GM19025 (cell line): Measurements from ENCODE around the gene PDE1C.

Source experiments
- ATAC-seq: cut with Tn5 transposase; IDR thresholded peaks from one replicate; pipeline ENCODE4 v1.9.1; 2021; ENCODE audit warnings: mild to moderate bottlenecking, low read depth, moderate library complexity; ENCODE audit not compliant: unreplicated experiment

The PDE1C gene

DNA sequence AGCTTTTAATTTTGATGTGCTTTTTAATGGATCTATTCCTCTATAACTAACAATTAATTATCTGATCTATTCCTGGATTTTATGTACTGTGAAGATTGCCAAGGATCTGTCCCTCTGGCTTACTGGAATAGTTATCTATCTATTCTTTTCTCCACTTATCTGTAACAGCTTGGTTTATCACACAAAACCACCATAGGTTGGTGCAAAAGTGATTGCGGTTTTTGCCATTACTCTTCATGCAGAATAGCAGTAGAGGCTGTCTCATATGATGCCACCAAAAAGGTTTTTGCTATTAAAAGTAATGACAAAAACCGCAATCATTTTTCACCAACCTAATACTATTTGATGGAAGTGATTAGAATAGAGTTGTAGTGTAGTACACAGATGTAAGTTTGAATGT is 115.7 kb downstream of the PDE1C start:
- no peak for ATAC-seq

DNA sequence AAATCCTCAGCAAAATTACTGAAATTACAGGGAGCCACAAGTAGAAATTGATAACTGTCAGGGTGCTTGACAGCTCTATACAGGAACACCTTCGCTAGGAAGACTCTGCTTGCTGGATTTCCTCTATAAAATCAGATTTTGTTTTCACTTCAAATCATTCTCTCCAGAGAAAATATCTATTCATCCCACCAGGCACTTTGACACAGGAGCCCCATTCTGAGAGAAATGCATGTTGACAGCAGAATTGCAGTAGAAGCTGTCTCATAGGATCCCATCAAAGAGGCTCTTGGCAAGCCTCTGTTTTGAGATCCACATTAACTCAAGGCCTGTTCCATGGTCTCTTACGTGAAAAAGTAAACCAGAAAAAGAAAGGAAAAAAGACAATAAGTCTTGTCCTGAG is 116.8 kb downstream of the PDE1C start:
- no peak for ATAC-seq

DNA sequence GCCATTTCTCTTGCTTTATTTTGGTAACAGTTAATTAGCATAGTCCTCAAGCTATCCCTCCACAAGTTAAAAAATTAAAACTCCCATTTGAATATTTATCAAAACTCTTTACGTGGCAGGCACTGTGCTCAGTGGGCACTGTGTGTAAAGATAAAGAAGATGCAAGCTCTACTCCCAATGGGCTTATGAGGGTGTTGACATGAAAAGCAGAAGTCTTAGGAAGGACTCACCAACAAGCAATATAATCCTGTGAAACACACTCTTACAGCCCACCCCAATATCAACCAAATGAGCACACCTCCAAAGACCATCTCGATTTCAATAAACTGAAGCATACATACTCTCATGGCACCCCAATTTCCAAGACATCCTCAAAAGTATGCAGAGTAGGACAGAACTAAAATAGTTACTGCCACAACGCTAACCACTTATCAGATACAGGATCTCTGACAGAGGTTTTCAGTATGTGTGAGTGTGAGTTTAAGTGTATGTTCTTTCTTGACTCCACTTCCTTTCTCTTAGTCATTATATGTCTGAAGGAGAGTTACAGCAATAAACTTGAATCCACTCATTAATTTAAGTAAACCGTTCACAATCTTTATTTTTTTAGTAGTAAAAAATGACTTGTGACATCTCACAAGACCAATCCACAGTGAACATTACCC is 120.0 kb downstream of the PDE1C start:
- no peak for ATAC-seq

DNA sequence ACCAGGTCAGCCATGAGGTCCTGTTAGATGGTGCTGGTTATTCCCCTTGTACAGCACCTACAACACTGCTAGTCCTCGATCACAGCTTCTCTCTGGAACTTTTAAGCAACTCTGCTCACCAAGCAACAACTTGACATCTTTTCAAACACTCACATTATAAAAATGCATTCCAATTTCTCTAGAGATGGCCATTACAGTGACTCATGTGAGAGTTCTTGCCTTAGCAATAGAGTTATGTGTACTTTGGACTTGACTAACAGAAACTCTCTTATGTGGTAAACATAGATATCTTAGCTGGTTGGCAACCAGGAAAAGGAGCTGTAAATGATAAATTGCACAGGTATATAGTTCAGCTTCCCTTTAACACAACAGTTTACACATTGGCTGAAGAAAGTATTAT is 122.2 kb downstream of the PDE1C start:
- ATAC-seq = peak; percentile 68

DNA sequence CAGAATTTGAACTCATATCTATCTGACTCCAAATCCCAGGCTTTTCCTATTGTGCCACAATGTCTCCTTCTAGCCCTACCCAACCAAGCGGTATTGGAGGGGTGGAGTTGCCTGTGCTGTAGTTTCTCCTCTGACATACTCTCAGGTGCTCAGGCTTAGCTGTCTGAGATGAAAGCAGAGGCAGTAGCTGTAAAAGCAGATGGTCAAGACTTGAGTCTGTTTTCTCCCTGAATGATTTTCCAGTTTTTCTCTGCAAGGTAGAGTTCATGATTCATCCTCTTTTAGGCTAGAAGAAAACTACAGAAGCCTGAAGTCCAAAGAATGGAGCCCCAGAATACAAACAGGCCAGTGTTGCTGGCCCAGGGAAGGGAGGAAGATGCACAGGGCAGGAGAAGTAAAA is 130.0 kb downstream of the PDE1C start:
- no peak for ATAC-seq

DNA sequence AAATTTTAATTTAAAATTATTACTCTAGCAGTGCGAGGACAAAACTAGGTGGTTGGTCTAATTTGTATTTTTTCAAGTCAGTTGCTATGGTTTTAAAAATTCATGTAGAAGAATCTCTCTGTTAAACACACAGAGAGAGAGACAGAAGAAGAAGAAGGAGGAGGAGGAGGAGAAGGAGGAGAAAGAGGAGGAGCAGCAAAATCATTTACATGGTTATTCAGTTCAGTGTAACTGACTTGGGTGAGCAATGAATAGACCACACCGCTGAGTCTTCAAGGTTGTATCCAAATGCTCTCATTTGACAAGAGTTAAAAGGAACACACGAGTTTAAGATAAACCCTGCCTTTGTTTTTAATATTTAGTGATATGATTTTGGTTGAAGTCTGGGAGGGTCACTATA is 131.1 kb downstream of the PDE1C start:
- ATAC-seq = no peak

DNA sequence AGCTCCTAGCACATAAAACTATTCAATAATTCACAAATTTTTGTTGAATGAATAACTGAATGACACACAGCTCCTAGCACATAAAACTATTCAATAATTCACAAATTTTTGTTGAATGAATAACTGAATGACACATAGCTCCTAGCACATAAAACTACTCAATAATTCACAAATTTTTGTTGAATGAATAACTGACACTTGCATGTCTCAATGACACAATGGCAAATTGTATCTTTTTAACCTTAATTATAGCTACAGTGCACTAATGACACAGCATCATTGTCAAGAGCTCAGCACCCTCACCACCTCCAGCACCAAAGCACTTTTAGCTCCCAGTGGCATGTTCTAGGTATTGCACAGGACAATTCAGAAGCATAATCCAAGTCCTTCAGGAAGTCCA is 131.6 kb downstream of the PDE1C start:
- ATAC-seq = no peak

DNA sequence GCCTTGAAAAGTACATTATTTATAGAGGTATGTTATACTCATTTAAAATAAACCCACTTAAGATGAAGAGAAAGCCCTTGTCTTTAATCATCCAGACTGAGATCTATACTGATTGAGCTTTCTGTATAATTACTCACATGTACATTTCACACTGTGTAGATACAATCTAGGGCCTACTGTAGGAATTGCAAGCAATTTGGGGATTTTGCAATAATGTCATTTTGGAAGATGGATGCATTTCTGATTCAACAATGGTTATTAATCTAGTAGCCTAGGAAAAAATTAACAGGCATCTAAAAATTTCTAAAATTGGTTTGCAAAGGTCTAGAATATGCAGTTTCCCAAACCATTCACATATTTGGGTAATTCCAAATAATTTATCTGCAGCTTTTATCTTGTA is 132.2 kb downstream of the PDE1C start:
- no peak for ATAC-seq

DNA sequence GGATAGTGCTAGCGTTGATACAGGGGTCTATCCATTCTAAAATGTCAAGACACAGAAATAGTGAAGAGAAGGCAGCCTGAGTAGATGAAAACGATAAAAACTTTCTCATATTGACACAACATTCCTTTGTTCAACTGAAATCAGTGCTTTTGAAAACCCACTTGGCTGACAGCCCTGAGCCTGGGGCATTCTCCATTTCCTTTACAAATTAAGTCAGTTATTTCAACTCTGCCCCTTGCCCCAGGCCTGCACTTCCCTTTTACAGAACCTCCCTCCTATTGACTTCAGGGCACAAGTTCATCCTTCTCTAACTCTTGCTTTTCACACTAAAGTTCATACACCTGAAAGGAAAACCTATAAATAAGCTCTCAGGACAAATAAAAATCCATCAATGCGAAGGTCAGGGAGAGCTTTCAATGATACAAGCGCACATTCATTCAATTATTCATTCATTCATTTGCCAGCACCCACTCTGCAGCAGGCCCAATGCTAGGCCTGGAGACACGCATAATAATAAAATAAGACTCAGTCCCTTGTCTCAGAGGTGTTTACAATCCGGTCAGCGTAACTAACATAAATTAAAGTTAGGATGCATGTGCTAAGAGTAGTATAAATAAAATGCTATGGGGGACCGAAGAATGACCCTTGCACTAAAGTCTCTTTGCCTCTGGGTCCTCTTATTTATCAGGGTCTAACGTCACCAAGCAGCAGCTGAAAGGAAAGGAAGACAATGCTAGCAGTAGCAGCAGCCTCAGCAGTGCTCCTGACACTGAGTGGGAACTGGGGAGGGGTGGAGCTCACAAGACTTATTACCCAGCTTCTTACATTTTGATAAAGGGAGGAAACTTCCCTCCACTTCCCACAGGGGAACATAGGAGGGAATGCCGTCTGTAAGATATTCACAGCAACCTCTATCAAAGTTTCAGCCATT is 134.8 kb downstream of the PDE1C start:
- no peak for ATAC-seq

DNA sequence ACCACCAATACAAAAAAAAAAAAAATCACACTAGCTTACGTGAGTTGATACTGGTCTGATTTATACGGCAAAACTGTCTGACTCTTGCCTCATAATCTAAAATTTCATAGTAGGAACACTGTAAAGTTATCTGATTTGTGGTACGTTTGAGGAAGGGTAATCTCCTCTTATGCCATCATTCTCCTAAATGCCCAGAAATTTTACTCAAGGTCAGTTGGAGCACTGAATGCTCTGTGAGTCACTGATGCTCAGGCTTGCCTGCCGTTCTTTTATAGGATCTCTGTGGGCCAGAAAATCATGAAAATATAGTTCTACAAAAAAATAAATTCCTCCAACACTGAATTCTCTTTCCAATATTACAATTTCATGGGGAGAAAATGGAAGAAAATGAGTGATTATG is 135.7 kb downstream of the PDE1C start:
- no peak for ATAC-seq

DNA sequence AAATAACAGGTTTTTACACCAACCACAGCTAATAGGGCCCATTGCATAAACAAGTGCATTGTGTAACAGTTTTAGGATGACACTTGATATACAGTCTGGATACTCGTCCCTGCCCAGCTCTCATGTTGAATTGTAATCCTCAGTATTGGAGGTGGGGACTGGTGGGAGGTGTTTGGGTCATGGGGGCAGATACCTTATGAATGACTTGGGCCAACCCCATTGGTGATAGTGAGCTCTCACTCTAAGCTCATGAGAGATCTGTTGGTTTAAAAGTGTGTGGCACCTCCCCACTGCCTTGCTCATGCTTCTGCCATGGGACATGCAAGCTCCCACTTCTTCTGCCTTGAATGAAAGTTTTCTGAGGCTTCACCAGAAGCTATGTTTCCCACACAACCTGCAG is 136.7 kb downstream of the PDE1C start:
- no peak for ATAC-seq

DNA sequence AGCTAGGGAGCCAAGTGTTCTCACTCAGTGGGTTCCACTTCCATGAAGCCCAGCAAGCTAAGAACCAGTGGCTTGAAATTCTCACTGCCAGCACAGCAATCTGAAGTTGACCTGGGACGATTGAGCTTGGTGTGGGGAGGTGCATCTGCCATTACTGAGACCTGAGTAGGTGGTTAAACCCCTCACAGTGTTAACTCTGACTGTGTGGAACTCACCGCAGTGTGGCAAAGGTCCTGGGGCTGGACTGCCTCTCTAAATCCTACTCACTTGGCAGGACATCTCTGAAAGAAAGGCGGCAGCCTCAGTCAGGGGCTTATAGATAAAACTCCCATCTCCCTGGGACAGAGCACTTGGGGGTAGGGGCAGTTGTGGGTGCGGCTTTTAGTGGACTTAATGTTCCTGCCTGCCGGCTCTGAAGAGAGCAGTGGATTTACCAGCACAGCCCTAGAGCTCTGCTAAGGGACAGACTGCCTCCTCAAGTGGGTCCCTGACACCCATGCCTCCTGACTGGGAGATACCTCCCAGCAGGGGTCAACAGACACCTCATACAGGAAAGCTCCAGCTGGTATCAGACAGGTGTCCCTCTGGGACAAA is 143.1 kb downstream of the PDE1C start:
- ATAC-seq = no peak

DNA sequence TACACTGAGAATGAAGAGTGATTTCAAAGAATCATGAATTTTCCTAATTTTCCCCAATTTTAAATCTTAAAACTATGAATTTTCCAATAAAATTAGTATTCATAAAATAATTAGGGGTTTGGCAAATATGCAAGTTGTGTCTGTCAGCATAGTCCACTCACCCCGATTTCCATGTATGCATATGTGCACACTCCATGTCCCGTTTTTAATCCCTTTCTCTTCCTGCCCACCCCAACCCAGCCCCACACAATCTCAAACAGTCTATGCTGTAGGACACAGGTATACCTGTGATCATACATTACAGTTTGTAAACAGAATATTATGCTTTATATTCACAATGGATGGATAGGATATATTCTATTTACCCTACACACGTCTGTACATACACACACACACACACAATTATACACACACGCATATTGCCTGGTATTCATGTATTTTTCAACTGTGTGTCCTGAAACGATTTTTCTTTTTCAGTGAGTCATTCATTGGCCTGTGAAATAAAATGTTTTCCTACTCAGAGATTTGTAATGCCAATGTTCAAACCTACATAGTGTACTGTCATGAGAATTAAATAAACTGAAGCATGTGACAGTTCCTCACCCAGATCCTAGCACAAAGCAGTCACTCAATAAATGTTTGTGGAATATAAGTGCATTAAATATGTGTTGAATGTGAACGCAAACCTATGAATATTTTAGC is 144.3 kb downstream of the PDE1C start:
- ATAC-seq = no peak

DNA sequence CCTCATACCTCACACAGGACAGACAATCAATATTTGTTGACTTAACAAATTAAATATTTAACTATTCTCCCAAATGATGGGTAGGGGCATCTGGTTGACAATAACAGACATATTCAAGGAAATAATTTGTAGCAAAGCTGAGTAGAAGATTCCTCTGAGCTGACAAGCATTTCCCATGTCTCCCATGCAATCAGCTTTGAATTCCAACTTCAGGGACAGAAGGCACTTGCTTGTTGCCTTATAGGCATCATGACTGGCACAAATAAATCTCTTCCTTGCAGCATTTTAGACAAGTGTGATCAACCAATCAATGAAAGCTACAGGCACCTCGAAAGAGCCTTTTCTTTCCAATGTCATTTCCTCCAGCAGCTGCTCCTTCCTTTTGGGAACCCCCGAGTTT is 146.0 kb downstream of the PDE1C start:
- no peak for ATAC-seq

DNA sequence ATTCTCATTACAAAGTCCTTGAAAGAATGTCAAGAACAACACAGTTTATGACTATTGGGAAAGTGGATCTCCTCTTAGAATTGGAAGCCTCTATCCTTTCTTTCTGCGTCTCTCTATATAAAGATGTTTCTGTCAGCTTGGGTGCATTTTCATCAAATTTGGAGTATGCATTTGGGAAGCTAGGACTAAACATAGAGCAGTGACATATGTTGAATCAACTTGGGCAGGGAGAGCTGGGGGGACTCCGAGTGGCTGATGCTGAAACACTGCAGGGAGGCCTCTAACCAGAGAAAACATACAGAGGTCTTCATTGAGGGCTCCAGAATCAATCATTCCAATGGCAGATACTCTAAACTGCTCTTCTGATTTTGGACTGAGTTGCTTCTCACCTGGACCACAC is 147.4 kb downstream of the PDE1C start:
- ATAC-seq = no peak

DNA sequence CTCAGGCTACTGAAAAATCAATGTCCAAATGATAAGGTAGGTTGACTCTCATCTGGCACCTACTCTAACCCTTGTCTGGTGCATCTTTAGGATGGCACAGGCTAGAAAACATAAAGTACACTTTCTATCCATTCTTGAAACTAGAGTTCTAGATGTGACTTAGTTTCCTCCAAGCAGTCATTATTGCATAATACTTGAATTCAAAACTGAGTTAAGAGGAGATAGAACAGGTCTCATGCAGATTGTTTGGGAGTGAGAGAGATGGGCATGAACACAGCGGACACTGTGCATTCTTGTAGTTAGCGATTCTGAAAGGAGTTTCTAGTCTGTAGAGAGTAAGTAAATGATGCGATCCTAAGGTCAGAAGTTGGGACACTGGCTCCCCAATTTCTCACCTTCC is 149.2 kb downstream of the PDE1C start:
- no peak for ATAC-seq

DNA sequence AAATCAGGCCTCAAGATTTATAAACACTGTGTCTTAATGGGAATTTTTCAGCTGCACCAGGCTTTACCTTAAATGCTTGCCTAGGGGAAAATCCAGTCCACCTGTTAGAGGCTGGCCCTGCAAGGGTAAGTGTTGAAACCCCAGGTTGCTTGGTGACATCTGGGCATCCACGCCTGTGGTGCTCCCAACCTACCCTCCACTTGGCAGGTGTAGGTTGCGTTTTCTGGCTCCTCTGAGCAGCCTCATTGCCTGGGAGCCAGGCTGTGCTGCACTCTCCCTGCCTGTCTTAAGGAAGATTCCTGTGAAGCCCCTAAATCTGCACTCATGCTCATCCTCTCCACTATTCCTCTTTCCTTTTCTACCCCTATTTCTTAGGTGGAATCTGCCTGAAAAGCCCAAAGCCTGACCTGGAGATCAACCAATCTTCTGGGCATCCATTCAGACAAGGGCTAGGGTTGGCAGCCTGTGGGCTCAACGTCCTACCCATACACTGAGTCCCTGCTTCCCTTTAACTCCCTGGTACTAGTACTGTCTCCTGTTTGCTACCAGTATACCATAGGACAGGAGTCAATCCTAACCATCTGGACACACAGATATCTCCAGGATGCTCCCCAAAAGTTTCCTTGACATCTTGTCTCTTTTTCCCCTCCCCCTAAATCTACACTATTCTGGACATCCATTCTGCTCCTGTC is 150.4 kb downstream of the PDE1C start:
- no peak for ATAC-seq

DNA sequence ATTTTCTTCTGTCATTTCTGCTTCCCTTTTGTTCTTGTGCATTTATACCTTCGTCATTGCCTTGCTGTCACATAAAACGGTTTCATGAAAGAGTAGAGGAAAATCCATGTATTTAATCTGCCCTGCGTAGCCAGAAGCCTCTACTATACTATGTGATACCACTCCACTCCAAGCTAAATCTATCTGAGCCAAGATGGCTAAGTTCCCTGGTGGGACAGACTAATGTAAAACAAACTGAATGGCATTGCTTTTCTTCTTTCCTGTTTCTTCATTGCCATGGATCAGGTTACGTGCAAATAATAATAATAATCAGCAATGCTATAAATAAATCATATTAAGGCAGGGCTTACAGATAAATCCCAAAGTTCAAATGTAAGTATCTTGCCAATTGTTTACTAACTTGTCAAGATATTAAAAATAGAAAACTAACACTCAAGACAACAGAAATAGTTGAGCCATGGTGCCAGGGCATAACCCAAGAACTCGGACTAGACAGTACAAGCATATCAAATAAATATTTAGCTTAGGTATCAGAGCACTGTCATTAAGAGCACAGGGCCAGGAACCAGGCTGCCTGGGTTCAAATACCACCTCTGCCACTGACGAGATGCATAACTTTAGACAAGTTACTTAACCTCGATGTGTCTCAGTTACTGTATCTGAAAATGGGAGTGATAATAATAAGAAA is 151.4 kb downstream of the PDE1C start:
- no peak for ATAC-seq

DNA sequence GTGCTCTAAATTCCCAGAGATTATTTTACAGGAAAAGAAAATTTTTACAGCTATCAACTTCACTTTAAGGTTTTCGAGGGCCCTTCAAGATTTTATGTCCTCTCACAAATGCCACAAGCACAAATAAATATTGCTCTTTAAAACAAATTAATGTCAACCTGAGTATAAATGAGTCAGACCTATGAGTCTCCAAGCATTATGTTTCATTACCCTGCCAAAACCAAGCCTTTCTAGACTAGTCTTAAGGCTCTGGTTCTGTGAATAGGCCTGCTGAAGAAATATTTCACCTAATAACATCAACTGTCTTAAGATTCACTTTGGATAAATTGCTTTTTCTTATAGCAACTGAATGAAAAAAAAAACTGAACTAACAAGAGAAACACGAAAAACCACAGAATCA is 153.0 kb downstream of the PDE1C start:
- ATAC-seq = no peak

DNA sequence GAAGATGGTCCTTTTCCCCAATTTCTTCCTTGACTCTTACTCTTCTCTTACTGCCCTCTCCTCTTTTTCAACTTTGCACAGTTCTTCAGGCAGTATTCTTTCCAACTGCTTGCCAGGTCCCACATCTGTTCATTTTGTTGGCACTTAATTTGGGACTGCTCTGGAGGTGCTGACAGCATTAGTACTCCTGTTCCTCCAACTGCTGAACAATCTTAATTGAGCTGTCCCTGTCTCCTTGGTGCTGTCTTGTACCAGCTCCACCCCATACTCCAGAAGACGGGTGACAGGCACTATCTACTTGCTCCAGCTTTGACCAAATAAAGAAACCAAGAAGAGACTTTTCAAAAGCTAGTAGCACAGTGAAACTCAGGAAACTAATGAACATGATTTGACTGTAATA is 160.0 kb downstream of the PDE1C start:
- ATAC-seq = no peak
